GM18517 (cell line): ENCODE measurements around the gene SPAG9.

Experiments
- ATAC-seq: cut with Tn5 transposase; IDR thresholded peaks from one replicate; pipeline ENCODE4 v1.9.1; 2021; ENCODE audit warnings: mild to moderate bottlenecking, moderate library complexity; ENCODE audit not compliant: unreplicated experiment

Gene SPAG9

DNA sequence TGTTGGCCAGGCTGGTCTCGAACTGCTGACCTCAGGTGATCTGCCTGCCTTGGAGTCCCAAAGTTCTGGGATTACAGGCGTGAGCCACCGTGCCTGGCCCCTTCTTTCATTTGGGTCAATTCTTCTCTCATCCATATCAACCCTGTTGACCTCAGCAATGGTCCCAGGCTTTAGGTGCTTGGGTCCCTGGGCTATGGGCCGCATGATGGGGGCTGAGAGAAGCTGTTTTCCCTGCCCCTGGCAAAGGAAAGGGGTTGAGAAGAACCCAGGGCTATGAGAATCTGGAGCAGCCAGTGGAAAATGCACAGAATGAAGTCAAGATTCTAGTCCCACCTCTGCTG lies 164.3 kb downstream of the SPAG9 start:
- no peak for ATAC-seq

DNA sequence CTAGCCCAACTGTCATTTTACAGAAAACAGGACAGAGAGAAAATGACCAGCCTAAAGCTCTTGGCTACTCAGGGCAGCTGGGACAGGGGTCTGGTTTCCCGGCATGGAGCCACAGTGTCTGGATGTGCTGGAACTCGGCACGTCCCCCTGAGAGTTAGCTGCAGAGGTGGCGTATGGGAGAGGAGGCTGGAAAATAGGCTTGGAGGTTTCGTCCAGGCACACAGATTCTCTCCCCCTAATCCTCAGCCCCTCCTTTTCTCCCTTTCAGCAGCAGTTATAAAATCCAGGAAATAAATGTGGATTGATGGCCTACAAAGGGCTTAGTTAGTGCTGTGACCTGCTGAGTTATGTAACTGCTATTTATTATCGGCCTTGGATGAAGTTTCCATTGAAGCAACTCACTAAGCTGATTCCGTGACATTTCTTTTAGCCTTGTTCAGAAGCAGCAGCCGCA lies 165.0 kb downstream of the SPAG9 start:
- ATAC-seq: no peak

DNA sequence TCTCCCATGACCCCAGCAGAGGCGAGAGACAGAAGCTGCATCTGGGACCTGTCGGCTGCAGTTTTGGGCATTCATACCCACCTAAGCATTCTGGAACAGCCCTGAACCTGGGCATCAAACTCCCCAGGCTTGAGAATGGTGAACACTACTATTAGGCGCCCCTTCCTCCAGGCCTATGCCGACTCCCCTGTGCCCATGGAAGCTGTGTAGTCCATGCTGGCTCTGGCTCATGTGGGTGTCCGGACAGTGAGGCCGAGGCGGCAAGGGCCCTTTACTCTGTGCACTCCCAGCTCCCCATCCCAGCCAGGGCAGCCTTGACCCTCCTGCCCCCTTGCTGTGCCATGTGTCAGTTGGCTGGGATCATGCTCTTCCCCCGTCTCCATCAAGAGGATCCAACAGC lies 165.5 kb downstream of the SPAG9 start:
- ATAC-seq: no peak

DNA sequence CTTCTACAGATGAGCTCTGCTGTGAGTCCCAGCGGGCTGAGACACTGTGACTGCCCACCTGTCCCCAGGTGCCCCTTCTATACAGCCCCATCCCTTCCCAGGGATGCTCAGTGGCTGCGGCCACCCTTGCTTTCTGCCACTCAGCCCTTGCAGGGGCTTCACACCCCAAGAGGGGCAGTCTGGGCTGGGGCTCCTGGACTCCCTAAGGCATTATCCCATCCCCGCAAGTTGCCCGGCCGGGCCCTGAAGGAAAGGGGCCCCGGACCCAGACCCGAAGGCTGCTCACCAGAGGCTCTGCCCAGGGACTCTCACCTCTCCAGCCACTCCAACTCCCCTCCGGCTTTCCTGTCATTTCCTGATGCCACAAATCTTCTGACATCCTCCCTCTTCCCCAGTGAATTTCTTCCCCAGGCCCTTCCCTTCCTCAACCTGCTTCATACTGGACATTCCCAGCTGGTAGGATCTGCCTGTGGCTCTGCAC lies 166.0 kb downstream of the SPAG9 start:
- no peak for ATAC-seq

DNA sequence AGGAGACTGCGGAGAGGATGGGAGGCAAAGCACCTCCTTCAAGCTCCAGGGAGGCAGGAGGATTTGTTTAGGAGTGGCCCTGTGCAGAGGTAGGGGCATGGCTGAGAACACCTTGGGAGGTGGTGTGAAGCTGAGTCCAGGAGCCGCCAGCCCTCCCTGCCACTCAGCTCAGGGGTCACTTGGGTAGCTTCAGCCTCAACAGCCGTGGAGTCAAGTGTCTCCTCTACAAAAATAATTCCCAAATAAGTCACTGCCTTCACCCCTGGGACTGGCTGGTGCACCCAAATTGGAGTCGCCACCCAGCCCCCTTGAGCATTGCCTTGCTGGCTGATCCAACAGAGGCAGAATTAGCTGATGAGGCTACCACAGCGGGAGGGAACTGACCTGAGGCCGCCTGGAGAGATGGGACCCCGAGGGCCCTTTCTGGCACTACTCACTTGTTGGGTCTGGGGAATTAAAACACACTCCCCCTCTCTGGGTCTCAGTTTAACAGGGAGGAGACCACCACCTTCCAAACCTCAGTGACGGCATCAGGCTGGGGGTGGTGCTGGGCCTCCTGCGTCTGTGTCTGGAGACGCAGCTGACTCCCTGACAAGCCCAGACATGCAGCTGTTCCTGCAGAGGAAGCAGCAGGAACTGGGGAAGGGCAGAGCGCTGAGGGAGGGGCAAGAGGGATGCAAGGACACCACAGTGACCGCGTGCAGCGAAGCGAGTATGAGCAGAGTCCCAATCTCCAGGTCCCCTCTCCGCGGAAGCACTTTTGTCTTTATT lies 166.7 kb downstream of the SPAG9 start:
- ATAC-seq: no peak

DNA sequence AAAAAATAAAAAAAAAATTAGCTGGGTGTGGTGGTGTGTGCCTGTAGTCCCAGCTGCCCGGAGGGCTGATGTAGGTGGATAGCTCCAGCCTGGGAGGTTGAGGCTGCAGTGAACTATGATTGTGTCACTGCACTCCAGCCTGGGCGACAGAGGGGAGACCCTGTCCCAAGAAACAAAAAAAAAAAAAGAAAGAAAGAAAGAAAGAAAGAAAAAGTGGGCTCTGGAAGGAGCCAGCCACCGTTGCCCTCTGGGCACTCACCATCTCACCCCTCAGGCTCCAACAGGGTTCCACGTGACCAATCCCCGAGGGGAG lies 167.2 kb downstream of the SPAG9 start:
- no peak for ATAC-seq

DNA sequence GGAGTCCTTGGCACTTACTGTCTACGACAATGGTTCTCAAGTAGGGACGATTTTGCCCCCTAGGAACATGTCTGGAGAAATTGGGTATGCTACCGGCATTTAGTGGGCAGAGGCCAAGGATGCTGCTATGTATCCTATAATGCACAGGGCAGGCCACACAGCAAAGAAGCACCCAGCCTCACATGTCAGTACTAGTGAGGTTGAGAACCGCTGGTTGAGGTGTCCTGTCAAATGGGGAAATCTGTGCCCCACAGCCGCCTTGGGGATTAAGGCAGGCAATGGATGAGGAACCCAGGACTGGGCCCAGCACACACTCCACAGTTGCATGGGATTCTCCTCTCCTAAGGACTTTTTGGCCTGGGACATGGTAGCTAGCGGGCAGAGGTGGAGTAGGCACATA lies 167.8 kb downstream of the SPAG9 start:
- no peak for ATAC-seq

DNA sequence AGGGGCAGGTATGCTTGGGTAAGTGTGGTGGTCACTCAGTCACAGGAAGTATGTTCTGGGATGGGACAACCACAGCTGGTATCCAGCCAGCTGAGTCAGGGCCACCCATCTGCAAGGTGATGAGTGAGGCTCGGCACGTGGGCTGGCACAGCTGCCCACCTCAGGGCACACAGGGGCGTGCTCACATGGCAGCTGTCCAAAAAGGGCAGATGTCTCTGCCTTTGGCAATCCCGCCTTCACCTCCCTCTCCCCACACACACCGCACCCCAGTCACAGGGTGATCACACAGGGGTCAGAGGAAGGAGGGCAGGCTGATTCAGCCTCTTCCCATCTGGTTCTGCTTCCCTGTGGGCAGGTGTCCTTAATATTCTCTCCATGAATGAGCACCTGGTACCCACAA lies 168.7 kb downstream of the SPAG9 start:
- no peak for ATAC-seq

DNA sequence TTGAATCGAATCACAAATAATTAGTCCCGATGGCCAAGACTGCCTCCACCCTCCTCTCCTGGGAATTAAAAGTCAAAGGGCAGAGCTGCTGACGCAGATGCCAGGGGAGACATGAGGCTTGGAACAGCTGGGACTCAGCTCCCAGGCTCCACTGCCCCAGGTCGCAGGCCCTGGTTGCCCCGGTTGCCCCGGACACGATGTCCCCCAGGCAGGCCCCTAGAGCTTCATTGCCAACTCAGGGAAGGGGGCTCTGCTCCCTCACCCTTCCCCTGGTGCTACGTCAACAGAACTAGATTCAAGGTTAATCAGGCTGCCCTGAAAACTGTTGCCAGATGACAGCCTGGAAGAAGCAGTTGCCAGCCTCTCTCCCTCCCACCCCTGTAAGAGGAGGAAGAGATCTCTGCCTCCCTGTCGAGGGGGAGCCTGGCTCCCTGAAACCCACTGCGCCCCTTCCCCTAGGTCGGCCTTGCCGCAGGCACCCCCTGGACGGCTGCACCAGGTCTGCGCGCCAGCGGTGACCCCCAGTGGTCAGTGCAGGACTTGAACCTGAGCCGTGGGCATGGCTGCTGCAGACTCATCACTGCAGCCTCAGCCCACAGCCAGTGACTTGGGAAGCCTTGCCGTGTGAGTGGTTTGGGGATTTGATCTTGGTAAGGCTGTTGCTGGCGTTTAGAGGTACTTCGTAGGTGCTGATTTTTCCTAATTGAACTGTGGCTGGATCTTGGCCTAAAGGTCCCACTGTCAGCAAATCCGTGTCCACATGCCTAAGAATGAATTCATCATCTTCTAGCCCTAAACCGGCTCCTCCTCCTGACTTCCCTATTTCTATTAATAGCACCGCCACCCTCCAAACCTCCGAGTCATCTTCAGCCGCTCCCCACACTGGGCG lies 170.4 kb downstream of the SPAG9 start:
- no peak for ATAC-seq

DNA sequence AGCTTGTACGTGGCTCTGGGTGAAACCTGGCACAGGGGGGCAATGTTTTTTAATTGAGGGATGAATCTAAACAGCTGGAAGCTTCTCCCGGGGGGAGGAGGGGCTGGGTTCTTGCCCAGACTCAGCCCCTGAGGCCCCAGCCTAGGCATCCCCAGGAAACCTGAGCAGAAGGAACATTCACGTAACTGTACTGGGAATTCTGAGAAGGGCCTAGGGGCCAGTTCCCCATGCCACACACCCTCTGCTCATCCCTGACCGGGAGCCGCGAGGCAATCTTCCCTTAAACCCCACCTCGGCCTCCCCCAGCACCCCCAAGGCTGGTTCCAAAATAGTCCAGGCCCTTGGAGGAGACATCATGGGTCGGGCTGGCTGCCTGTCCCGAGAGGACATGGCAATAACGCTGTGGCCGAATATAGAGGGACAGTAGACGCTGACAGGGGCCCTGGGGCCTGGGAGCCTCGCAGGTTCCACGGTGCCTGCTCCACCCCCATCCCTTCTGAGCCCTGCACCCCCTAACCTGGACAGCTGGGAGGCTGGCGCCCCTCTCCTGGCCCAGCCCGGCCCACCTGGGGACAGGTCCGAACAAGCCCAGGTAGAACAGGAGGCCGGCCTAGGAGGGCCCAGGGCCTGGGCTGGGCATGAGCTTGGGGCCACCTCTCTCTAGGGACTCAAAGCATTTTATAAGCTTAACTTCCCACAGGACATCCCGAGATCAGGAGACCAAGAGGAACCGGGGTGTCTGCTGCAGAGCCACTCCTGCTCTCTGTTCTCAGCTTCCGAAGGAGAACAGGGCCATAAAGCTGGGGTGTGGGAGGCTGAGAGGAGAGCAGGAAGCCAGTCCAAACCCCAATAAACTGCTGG lies 171.3 kb downstream of the SPAG9 start:
- ATAC-seq: no peak

DNA sequence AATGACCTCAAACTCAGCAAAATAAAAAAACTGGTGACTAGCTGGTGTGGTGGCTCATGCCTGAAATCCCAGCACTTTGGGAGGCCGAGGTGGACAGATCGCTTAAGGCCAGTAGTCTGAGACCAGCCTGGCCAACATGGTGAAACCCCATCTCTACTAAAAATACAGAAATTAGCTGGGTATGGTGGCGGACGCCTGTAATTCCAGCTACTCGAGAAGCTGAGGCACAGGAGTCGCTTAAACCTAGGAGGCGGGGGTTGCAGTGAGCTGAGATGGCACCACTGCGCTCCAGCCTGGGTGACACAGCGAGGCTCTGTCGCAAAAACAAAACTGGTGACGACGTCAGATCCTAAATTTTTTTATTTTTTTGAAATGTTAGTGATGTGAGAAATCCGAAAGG lies 172.0 kb downstream of the SPAG9 start:
- no peak for ATAC-seq

DNA sequence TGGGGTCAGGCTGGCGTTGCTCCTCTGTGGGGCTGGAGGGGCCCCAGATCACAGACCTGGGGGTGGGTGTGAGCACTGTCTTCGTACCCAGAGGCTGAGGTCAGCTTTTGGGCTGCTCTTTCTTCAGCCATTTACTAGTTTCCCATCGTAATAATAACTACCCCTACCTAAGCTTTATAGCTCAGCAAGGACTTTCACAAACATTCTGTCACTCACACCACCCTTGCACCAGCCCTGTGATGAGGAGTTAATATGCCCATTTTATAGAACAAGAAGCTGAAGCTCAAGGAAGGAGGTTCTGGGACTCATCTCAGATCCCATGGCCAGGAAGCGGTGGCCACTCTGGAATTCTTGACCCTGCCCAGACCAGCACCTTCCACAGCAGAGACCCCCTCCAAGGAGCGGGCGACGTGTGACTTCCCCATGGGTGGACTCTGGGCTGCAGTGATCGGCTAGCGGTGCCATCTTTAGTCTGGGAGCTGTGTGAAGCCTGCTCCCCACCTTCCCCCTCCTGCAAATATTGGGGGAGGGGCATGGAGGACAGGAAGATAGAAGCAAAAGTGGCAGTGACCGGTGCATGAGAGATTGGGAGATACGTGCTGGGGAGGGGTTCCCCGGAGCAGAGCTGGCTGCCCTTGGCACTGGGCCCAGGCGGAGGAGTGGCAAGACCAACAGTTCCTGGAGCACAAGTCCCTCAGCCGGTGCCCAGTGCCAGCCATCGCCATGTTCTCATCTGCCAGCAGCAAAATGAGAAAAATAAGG lies 172.7 kb downstream of the SPAG9 start:
- ATAC-seq: no peak

DNA sequence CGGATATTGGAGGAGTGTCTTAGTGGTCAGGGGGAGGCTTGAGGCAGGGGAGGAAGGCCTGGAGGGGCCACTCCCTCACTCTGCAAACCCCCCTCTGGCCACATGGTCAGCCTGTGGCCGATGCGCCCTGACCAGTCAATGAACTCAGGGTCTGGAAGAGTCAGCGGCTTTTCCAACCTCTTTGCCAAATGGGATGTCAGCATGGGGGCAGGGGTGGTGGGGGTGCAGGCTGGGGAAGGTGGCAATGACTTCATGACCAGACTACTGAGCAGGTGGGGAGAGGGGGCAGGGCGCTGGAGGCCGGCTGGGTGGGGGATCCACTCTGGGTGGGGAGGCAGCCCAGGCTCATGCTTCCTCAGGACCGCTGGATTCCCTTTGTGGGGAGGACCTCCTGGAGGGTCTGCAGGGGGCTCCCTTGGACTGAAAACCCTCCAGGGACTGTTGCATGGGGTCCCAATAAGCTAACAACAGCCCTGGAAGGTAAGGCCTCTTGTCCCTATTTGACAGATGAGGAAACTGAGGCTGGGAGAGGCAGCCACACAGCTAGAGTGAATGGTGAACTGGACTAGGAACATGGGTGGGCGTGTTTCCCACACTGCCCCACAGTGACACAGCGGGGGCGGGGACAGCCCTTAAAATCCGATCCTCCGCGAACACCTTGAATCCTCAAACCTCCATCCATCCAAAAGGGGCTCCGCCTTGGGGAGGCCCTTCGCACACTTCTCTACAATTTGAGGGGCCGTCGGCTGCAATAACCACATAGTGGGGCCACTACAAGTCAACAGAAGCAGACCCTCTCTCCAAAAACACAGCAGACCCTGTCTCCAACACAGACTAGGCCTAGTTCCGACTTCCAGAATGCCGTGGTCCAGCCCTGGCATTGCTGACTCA lies 173.5 kb downstream of the SPAG9 start:
- no peak for ATAC-seq

DNA sequence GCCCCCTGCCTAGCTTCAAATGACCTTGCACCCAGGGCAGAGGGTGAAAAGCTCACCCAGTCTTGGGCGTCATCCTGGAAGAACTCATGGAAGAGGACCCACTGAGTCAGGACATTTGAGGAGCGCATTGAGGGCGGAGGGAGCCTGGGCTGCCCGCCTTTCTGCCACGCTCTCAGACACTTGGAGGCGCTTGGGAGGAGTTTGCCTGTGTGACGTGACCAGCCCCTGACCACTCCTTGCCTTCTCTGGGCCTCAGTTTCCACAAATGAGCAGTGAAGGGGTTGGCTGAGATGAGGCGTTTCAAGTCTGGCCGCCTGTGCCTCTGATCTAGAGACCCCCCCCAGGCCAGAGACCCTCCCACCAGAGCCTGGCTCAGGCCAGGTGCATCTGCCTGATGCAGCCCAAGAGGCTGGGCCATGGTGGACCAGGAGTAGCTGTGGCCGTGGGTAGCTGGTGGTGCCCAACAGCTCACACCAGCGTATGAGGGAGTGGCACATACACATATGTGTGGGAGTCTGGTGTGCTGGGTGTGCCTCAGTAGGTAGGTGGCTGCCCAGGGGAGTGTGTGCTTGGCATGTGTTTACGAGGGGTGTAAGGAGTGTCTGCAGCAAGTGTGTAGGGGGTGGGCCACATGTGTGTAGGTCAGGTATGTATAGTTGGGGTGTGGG lies 174.3 kb downstream of the SPAG9 start:
- no peak for ATAC-seq

DNA sequence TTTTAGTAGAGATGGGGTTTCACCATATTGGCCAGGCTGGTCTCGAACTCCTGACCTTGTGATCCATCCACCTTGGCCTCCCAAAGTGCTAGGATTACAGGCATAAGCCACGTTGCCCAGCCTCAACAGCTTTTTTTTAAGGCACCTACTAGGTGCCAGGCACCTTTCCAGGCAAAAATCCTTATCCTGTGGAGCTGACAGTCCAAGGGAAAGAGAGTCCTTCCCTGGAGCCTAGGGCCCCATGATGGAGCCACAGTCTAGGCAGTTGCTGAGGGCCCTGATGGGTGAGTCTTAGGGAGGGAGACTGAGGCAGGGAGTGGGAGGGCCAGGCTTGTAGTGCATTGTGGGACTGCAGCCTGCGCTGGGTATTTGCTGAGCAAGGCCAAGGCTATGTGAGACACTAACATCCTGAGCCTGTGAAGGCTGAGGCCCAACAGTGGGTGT lies 174.9 kb downstream of the SPAG9 start:
- ATAC-seq: no peak

DNA sequence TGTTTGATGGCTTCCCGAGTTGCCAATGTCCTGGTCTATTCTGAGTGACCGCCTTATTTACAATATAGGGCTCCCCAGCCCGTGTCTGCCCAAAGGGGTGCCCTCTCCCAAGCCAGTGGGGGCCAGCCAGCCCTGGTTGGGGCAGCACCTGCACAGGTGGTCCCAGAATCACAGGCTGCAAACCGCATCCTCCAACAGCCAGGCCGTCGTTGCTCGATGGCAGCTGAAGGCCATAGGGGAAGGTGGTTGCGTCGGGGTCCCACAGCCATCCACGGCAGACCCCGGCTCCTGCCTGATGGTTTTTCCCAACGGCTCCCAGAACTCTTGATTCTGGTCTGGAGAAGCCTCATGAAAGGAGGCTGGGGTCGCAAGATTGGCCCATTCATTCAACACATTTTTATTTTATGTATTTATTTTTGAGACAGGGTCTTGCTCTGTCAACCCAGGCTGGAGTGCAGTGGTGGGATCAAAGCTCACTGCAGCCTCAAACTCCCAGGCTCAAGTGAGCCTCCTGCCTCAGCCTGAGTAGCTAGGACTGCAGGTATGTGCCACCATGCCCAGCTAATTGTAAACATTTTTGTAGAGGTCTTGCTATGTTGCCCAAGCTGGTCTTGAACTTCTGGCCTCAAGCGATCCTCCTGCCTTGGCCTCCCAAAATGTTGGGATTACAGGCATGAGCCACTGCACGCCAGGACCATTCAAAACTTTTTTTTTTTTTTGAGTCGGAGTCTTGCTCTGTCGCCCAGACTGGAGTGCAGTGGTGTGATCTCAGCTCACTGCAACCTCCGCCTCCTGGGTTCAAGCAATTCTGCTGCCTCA lies 175.6 kb downstream of the SPAG9 start:
- no peak for ATAC-seq

DNA sequence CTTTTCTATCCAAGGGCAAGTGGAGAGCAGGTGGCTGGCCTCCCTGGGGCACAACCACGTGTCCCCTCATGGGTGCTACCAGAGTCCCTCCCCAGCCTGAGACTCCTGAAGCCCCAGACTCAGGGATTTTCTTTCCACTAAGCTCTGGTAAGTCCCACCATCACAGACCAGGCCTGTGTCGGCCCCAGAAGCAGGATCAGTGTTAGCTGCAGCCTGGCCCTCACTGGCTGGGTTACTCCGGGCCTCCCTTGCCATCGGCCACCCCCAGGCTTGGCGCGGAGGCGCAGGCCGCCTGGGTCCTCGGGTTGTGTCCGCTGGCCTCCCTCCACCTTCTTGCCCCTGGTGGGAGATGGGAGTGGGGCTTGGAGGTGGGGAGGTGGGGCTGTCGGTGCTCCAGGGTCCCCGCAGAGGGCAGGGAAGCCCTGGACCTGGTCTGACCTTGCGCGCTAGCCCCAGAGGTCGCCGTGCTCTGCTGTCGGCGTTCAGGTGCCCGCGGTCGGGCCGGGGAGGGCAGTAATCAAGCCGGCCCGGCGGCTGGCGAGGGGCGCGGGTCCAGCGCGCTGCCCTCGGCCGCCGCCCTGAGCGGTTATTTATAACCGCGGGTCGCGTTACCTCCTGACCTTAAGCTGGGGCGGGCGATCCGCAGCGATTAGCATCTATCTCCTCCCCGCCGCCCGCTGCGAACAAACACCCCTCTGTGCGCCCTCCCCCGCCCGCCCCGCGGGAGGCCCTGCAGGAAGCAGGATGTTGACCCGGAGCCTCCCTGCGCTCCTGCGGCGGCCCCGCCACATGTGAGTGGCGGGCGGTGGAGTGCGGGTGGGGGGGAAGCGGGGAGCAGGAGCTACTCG lies 176.4 kb downstream of the SPAG9 start:
- no peak for ATAC-seq
